A549 treated with dexamethasone at 1 μM for 4 hours (cell line): ENCODE data around the gene SLC18B1. TPM values are rescaled to one million over a fixed set of nuclear protein-coding genes. Genes with fewer than 3 reads are reported as not detected.

Experiments used
- total RNA-seq: library from RNA; stranded (reverse); fragments of 200-300 nt; extraction: Qiagen RNA extraction; gene quantifications from 5 replicates; pipeline ENCODE4 v1.2.3, GENCODE V29; 2022

SLC18B1 gene
- total RNA-seq, result 4.6 to 5.1 TPM (median 4.8 TPM) in 5 replicates

GRCh38 chr6:132797951-132798868, at the start of gene SLC18B1:
TSS of gene SLC18B1 (minus strand) at chr6:132798637. CDS start at chr6:132798456, 181 bp downstream.

Other genes starting within 250 kb of the SLC18B1 start
- gene TAAR8, start 246.0 kb downstream of the SLC18B1 start, total RNA-seq, result not detected in 5 replicates
- gene TAAR6, start 228.3 kb downstream of the SLC18B1 start, total RNA-seq, result not detected in 5 replicates
- not detected in 5 replicates for gene TAAR5, start 208.9 kb downstream of the SLC18B1 start, total RNA-seq
- gene TAAR2, start 174.4 kb downstream of the SLC18B1 start, total RNA-seq, result not detected in 5 replicates
- gene TAAR1, start 139.5 kb downstream of the SLC18B1 start, total RNA-seq, result not detected in 5 replicates
- 0.03 to 0.05 TPM (median 0.04 TPM) in 4 of 5 replicates, not detected in the other for gene VNN1, start 84.6 kb downstream of the SLC18B1 start, total RNA-seq
- not detected in 5 replicates for gene VNN2, start 40.7 kb downstream of the SLC18B1 start, total RNA-seq
- gene RPS12, start 15.9 kb upstream of the SLC18B1 start, total RNA-seq, result 1,414 to 2,096 TPM (median 1,459 TPM) in 5 replicates